HG02678 (cell line): Measurements from ENCODE around the gene TBC1D14.

Experiments used
- ATAC-seq: cut with Tn5 transposase; IDR thresholded peaks from one replicate; pipeline ENCODE4 v1.9.1; 2021; ENCODE audit warnings: mild to moderate bottlenecking, moderate library complexity; ENCODE audit not compliant: unreplicated experiment

Gene TBC1D14

DNA sequence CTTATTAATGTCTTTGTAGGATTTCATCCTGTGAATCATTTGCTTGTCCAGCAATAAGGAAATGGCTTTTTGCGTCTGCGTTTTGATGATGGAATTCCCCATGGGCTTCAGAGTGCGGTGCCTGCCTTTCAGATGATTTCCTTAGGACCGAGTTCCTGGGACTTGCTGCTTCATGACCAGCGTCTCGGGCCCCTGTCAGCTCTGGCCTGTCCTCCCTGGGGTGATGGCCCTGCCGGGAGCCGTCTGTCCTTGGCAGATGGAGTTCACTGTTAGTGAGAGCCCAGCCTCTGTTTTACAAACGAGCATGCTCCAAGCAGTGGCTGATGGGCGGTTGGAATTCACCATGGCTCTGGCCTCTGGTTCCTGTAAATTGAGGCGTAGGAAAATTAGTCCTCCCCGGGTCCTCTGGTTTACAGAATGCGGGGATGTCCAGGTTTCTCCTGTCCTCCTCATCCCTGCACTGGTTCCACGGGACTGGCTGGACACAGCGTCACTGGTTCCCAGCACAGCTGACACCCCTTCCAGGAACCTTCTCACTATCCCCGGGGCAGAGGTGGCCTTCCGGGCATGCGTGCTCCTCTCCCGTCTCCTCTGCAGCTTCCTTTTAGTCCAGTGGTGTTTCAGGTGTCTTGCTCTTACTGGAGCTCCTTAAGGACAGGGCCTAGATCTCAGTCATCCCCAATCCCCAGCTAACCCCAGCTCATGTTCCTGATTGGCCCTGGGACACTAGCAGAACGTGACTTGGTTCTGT lies 34.9 kb downstream of the TBC1D14 start:
- ATAC-seq, result no peak

DNA sequence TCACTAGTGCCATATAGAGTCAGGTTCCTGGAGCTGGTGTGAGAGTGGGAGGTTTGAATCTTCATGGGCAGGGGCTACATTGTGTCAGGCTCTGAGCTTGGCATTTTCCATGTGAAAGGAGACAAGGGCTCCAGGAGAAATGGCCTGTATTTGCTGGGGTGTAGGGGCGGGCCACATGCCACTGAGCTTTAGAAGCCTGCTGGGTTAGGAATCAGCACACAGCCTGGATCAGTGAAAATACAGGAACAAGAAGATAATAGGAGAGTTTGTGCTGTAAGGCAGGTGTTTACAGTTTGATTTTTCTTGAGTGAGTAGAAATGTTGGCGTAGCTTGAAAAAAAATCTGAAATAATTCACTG lies 35.4 kb downstream of the TBC1D14 start:
- no peak for ATAC-seq

DNA sequence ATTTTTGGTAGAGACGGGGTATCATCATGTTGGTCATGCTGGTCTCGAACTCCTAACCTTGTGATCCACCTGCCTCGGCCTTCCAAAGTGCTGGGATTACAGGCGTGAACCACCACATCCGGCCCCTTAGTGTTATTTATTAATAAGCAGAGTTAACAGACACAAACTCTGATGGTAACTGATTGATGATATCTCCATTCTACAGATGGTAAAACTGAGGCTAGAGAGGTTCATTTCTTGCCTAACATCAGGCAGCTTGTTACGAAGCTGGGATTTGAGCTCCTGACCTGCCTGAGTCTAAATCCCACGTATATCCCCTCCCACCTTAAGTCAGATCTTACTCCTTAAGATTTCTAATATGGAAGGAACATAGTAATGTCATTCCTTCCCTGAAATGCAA lies 36.9 kb downstream of the TBC1D14 start:
- no peak for ATAC-seq

DNA sequence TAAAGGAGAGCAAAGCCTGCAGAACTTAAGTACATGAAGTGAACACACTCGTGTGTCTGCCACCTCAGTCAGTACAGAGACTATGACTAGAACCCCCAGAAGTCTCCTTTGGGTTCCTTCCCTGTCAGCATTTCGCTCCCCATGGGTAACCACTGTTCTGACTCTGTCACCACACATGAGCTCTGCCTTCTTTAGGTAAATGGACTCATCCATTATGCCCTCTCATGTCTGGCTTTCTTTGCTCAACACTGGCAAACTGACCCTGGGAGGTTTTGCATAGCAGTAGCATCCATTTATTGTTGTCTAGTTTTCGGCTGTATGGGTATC lies 38.5 kb downstream of the TBC1D14 start:
- no peak for ATAC-seq

DNA sequence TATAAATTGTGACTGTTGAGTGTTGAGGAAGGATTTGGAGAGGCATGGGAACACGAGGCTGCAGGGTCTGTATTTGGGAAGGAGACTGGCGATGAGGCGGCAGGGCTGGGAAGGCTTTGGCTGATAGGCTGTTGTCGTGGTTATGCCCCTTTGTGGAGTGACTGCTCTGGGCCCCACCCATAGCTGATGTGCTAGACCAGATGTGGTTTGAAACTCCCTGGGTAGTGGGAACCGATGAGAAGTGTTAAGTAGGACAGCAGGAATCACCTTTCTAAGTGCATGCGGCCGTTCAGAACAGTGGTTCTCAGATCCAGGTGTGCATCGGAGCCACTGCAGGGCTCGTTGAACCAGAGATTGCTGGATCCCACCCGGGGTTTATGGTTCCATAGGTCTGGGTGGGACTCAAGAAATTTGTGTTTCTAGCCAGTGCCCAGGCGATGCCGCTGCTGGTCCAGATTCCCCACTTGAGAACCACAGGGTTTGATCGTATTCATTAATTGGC lies 42.3 kb downstream of the TBC1D14 start:
- no peak for ATAC-seq

DNA sequence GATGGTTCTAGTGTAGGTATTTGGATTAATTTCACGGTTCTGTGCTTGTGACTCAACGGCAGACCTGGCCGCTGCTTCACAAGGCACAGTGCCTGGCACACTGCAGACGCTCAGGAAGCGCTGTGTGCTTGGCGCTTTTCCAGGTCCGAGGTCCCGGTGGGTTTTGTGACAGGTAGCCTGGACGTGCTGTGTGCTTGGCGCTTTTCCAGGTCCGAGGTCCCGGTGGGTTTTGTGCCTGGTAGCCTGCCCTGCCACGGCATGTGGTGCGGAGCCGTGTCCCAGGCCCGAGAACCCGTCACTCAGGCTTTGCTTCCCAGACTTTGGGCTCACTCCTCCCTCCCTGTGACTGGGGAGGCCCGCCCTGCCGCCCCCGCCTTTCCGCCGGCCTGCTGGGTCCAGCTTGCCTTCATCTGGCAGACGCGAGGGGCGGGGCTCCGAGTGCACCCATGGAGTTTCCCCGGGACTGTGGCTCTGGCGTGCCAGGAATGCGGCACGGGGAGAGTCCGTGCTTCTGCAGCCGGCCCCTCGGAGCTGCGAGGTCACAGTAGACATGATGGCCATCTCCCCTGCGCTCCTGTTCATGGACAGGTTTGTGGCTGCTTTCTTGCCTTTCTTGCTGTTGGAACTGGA lies 44.2 kb downstream of the TBC1D14 start:
- ATAC-seq, result no peak

DNA sequence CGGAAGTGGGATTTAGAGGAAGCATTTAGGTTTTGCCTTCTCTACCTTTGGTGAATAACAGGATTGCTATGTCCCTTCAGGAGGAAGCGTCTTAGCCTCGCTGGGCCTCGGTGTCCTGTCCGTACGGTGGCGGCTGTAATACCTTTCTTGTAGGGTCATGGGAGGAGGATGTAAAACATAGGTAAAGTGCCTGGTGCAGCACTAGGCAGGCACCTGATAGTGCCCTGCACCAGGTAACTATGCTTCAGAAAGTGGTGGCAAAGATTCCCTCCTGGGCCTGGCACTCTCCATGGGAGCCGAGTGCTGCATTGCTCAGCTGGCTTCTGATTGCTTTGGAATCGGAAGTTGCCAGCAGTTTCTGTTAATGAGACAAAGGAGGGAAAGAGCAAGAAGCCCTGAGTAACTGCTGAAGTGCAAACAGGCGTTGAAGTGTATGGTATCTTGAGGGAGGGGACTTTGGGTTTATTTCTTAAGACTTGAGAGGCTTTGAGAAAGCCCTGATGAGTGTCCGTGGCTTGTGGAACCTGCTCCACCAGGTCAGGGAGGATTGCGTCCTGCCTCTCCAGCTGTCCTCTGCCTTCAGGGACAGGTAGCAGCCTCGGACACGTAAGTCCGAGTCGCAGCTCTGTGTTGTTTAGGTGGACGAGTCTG lies 45.8 kb downstream of the TBC1D14 start:
- ATAC-seq, result no peak

DNA sequence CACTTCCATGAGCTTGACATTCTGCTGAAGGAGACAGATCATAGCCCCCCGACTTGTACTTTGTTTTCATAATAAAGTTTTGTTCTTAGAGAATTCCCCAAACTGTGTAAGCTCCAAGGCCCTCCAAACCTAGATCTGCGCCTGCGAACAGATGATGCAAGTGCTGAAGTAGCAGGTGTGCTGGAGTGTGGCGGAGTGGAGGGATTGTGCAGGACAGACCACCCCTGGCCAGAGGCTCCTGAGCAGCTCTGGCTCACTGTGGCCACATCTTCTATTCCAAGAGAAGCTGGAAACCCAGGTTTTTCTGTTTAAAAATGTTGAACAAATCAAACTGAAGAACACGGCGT lies 46.4 kb downstream of the TBC1D14 start:
- ATAC-seq, result no peak

DNA sequence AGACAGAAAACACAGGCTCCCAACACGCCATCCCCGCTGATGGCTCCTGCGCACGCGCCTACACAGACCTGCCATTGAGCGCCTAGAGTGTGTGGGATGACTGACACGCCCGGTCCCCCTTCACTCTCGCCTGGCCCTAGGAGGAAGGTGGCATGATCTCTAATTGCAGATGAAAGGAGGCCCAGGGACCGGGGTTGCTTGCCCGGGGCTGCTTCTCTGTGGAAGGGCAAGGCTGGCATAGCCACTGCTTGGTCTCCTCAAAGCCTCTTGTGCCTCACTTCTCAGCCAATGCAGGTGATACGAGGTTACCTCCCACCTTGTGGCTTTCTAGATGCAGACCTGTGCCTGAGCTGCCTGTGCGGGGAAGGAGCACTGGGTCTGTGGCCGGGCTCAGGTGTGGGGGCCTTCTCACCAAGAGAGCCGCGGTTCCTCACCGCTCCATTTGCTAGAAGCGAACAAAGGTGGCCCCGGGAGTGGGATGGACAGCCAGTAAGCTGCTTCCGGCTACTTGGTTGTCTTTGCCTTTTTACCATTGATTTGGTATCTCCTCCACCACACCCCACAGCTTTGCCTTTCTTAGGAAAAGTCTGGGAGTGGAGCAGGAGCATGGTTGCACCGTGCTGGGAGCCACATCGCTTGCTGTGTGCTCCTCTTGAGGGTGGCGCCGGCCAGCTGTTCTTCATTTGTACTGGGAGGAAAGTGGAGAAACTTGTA lies 47.0 kb downstream of the TBC1D14 start:
- no peak for ATAC-seq

DNA sequence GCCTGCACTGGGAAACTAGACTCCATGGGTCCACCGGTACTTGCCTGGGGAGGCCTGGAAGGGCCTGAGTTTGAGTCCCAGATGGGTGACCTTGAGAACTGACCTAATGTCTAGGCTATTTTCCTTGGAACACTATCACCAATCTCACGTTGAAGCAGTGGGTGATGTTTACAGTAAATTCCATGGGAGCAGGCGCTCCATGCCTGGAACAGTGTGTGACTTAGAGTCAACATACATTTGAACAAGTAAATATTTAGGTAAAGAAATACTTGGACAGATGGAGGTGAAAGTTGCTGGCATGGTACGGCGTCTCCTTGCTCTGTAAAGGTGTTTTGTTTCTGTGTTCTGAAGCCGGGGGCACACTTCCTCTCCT lies 47.5 kb downstream of the TBC1D14 start:
- no peak for ATAC-seq

DNA sequence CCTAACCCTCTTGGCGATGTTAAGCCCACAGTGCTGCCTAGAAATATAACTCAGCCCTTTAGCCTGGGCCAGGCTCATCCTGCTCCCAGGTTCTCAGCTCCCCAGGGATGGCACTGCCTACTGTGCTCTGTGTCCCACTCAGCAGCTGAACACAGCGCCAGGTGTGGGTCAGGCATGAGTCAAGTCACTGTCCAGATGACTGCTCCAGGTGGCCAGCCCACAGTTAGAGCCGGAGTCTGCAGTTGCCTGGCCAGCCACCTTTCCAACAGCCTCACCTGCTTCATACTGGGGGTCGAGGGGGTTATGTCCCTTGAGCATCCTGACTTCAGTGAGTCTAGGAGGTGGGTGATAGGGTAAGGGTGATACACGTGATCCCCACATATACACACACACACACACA lies 48.4 kb downstream of the TBC1D14 start:
- no peak for ATAC-seq

DNA sequence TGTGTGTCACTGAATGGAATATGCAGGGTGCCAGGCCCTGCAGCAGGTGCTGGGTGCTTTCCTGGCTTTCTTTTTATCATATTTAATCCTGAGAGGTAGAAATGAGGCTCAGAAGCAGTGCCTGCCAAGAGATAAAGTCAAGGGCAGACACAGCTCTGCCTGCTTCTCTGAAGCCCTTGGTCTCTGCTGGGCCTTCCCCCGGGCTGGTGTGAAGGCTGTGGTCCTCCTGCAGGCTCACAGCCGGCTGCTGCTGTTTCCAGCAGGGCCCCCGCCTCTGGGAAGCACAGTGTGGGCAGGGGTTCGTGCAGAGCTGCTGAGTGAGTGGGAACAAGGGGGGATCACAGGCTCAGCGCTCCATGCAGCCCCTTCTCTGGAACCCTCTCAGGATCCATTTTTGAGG lies 49.6 kb downstream of the TBC1D14 start:
- ATAC-seq, result no peak

DNA sequence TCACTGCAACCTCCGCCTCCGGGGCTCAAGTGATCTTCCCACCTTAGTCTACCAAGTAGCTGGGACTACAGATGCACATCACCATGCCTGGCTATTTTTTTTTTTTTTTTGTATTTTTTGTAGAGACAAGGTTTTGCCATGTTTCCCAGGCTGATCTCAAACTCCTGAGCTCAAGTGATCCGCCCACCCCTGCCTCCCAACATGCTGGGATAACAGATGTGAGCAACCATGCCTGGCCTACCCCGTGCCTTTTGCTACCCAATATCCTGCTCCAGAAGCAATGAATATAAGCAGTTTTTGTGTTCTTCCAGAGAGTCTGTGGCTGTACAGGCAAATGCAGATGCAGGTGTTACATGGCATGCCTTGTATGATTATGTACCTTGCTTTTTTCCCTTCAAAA lies 50.5 kb downstream of the TBC1D14 start:
- ATAC-seq, result no peak

DNA sequence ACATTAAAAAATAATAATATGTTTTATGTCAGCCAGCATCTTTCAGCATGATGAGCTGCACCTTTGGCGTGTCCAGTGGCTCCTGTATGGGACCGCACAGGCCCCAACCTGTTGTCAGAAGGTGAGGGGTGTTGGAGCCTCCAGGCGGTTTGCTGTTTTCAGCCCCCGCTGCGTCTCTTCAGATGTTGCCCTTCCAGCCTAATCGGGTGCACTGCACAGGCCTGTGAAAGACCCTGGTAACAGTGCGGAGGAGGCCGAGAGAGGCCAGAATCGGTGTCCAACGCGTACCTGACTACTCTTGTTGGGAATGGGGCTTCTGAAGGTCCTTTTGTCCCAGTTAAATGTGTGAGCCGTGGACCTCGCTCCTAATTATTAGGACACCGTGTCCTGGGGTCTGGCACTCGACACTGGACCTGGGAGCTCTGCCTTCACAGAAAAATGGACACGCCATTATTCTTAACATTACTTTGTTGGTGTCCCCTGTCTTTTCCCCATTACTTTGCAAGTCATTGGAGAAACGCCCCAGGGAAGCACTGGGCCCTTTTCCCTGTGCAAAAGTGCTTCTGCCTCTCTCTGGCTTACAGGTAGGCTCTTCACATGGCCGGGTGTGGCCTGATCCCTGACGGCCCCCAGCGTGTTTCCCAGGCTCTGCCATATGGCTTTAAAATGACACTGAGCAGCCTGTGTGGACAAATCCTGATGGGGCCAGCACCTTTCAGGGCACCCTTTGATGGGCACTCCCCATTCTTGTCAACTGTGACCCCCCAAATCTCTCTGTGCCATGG lies 51.2 kb downstream of the TBC1D14 start:
- no peak for ATAC-seq

DNA sequence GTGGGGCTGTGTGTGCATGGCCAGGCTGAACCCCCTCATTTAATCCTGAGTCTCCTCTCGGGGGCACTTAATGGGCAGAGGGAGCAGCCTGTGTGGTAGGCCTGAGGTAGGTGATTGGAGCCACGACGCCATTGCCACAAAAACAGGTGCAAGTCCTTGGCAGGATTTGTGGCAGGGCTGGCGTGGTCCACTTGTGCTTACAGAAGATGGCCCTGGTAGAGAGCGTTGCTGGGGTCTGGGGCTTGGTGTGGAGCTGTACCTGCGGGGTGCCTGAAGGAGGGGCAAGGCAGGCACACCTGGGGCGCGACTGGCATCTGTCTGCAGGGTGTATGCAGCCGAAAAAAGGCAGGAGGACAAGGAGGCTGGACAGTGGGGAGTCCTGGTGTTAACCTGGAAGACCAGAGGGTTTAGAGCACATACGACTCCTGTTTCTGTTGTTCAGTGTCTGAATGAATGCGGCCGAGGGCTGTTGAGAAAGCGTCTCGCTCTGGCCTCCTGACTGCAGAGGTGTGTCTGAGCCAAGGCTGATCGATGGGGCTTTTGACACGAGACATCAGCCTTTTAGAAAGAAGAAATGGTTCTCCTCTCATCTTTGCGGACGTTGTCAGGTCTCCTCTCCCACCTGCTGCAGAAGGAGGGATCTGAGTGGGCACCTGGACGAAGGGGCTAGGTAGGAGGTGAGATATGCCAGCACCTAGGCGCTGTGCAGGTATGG lies 52.0 kb downstream of the TBC1D14 start:
- ATAC-seq, result no peak

DNA sequence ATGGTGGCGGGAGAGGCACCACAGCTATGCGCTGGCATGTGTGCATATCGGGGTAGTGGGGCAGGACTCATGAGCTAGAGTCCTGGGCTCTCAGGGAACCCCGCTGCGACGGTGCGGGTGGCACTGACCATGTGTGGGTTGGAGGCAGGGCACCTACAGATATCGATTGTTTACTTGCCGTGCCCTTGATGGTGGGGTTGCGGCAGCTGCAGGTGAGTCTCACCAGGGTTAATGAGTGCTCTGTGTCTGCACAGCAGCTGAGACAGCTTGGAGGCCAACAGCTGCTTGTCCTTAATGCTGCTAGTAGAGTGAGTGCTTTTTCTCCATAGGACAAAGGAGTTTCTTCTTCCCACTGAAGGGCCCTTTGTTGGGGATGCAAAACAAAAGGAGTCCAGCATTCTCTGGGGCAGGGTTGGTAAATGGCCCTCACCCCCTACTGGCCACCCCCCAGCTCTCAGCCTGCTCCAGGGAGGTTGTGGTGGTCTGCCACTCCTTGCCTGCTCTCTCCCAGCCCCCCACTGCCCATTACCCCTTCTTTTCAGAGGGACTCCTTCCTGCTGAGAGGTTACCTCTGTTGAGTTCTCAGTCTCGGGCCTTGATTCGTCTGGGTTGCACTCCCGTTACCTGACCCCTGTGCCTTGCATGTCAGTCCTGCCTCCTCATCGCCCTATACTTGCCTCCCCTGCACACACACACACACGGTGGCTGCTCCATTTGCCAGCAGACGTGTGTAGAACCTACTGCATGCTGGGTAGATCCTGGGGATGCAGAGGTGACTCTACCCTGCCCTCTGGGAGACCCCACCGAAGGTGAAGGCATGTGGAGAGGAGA lies 52.8 kb downstream of the TBC1D14 start:
- ATAC-seq, result no peak

DNA sequence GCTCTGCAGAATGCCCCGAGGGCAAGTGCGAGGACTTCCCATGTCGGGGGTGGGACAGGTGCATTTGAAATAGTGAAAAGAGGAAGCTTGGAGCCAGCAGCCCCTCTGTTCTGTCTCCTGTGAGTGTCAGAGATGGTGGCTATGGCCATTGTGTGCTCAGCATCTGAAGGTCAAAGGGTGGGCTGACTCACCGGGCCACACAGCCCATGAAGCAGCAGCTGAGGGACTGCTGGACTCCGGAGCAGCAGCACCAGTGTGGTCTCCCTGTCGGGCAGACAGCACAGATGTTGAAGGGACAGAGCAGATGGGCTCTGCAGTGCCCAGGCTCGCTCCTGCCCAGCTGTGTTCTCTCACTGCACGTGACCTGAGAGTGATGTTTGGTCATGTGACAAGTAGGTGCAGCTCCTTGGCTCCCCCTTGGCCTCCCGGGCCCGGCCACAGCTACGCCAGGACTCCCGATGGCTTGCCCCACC lies 53.5 kb downstream of the TBC1D14 start:
- no peak for ATAC-seq

DNA sequence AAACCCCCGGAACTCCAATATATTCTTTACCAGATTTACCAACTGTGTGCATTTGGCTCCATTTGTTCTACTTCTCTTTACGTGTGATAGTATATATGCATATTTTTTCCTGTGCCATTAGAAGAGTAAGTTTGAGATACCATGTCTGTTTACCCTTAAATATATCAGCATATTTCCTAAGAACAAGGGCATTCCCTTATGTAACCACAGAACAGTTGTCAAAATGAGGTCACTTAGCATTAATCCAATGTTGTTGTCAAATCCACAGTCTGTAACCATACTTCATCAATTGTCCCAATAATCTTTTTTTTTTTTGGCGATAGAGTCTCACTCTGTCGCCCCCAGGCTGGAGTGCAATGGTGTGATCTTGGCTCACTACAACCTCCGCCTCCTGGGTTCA lies 55.2 kb downstream of the TBC1D14 start:
- ATAC-seq, result peak; percentile 8

DNA sequence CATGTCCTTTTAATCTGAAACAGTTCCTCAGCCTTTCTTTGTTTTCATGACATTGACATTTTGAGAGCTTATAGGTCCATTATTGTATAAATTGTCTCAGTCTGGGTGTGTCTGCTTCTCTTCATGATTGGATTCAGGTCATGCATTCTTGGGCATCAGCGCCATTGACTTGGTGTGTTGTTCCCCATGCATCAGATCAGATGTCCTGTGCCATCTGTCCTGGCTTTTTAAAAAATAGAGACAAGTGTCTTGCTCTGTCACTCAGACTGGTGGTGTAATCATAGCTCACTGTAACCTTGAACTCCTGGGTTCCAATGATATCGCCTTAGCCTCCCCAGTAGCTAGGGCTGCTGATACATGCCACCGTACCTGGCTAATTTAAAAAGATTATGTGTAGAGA lies 55.7 kb downstream of the TBC1D14 start:
- ATAC-seq, result no peak
